ENCODE data around the gene PDE4B. TPM values are rescaled to one million over a fixed set of nuclear protein-coding genes. Genes with fewer than 3 reads are reported as not detected.
A peak's percentile ranks its signal among the peaks of the same experiment; 100 is the strongest.

Gene PDE4B
- total and polyA plus RNA-seq, 12 donors = 2.0 to 63.2 (median 15.3) TPM

DNA sequence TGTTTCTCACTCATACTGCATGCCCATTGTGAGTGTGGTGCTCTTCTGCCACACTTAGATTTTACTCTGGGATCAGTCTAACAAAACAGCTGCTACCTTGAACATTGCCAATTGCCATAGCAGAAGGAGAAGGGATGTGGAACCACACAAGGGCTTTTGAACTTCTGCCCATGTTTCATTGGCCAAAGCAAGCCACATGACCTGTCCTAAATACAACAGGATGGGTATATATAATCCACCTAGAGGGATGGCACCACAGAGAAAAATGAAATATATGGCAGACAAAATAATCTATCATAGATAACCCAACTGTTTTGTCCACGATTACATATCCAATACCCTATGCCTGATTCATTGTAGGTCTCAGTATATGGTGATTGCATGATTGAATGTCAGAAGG lies 26.3 kb downstream of the PDE4B start:
- ATAC-seq (no peak), DNase-seq (no peak)
- Histone ChIP-seq H3K27ac (no peak overlapping the region), H3K4me3 (no peak overlapping the region), H3K27me3 (peaks cover 0 to 5% (median 0%) of the 10 kb centered on the region in 7 donors), H3K4me1 (peaks cover 0 to 15% (median 0%) of the 10 kb centered on the region in 9 donors), H3K9me3 (peaks cover 0 to 7% (median 0%) of the 10 kb centered on the region in 11 donors), H3K36me3 (no peaks in the 10 kb centered on the region)
- WGBS, 2 donors = 84 to 91% methylated on average over 1 of the region's 1 CpG
- TF ChIP-seq, protein P1, sequence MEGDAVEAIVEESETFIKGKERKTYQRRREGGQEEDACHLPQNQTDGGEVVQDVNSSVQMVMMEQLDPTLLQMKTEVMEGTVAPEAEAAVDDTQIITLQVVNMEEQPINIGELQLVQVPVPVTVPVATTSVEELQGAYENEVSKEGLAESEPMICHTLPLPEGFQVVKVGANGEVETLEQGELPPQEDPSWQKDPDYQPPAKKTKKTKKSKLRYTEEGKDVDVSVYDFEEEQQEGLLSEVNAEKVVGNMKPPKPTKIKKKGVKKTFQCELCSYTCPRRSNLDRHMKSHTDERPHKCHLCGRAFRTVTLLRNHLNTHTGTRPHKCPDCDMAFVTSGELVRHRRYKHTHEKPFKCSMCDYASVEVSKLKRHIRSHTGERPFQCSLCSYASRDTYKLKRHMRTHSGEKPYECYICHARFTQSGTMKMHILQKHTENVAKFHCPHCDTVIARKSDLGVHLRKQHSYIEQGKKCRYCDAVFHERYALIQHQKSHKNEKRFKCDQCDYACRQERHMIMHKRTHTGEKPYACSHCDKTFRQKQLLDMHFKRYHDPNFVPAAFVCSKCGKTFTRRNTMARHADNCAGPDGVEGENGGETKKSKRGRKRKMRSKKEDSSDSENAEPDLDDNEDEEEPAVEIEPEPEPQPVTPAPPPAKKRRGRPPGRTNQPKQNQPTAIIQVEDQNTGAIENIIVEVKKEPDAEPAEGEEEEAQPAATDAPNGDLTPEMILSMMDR (IDR thresholded peaks at IDR 0.05) = no peak
- intact Hi-C loops (cut with DNase I) = no loop called here

DNA sequence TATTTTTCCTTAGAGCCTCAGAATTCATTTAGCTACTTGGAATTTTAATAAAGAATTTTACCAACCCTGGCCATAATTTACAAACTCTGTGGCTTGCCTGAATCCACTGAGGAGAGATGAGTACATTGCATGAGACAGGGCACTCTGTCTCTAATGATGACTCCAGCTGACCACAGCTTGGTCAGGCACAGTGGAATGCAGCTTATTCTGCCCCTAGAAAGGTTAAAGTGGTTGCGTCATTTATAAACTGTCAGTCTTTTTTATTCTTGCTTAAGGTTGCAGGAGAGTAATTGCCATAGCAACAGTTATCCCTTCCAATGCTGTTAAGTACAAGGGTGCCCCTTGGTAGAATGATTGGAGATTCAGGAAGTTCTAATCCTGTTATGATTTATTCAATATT lies 28.3 kb downstream of the PDE4B start:
- no peak for ATAC-seq
- H3K36me3 ChIP-seq = no peaks in the 10 kb centered on the region
- peaks cover 0 to 15% (median 0%) of the 10 kb centered on the region in 9 donors for H3K4me1 ChIP-seq
- intact Hi-C loops (cut with DNase I) = no loop called here
- no peak for DNase-seq
- H3K27me3 ChIP-seq = peaks cover 0 to 5% (median 0%) of the 10 kb centered on the region in 7 donors
- peaks cover 0 to 7% (median 0%) of the 10 kb centered on the region in 11 donors for H3K9me3 ChIP-seq
- H3K27ac ChIP-seq = peak overlapping the region in 1 of 10 donors; percentile 27
- no peak overlapping the region for H3K4me3 ChIP-seq
- 81 to 89% methylated on average over 1 of the region's 1 CpG for WGBS, 2 donors
- TF ChIP-seq, protein P1 (IDR thresholded peaks at IDR 0.05) = no peak

DNA sequence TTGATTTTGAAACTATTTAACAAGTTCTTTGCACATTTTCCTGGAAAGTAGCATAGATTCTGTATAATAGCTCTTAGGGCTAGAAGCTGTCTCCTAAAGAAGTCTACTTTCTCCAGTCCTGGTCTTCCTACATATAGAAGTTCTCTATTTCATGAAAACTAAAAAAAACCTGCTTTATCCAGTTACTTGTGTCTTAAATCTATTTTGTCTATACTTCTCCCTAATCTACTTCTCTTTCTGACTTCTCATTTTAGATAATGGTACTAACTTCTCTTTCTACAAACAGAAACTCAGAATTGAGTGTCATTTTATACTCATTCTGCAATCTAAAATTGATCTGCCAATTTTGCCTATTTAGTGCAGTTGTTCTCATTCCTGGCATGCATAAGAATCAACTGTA lies 28.7 kb downstream of the PDE4B start:
- intact Hi-C loops (cut with DNase I) = no loop called here
- ATAC-seq = no peak

DNA sequence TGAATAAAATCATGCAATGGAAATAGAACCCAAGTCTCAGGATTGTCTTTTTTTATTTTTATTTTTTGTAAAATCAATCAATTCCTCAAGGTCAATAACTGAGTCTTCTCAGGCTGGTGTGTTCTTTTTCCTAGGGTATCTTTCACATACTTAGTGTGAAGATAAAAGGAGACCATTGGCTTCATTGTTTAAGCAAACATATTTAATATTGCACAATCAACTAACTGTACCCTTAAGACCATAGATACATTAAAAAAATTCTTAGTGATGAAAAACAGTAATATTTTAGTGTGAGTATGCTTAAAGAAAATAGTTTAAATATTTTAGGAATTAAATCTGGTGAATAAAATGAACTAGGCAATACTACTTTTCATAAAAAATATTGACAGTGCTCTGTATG lies 31.4 kb downstream of the PDE4B start:
- H3K36me3 ChIP-seq = no peaks in the 10 kb centered on the region

More for the DNA sequence above, 28.7 kb downstream of the PDE4B start:
- Histone ChIP-seq H3K27ac (peak overlapping the region in 1 of 10 donors; percentile 27), H3K4me1 (peaks cover 0 to 15% (median 0%) of the 10 kb centered on the region in 9 donors), H3K9me3 (peaks cover 0 to 7% (median 0%) of the 10 kb centered on the region in 11 donors), H3K36me3 (no peaks in the 10 kb centered on the region), H3K4me3 (no peak overlapping the region), H3K27me3 (peaks cover 0 to 5% (median 0%) of the 10 kb centered on the region in 7 donors)
- no peak for DNase-seq
- TF ChIP-seq, protein P1 (IDR thresholded peaks at IDR 0.05) = no peak

More for the DNA sequence above, 31.4 kb downstream of the PDE4B start:
- H3K4me3 ChIP-seq = no peak overlapping the region
- H3K9me3 ChIP-seq = peaks cover 0 to 7% (median 0%) of the 10 kb centered on the region in 11 donors
- TF ChIP-seq, protein P1 (IDR thresholded peaks at IDR 0.05) = no peak
- no peak for DNase-seq
- peaks cover 0 to 4% (median 0%) of the 10 kb centered on the region in 7 donors for H3K27me3 ChIP-seq
- intact Hi-C loops (cut with DNase I) = no loop called here
- ATAC-seq = no peak
- H3K4me1 ChIP-seq = peaks cover 0 to 15% (median 0%) of the 10 kb centered on the region in 9 donors
- H3K27ac ChIP-seq = no peak overlapping the region
